ENCODE data around the gene ZNF581.
A peak's percentile ranks its signal among the peaks of the same experiment; 100 is the strongest.

ZNF581 gene

GRCh38 chr19:55648585-55649267, 5.3 kb downstream of the ZNF581 start:
- CTCF ChIA-PET, result interaction anchor here (0.7 to 2.1 kb wide), 7 partner anchors 10 to 1221 kb away, joined by 3 to 7 read pairs (median 4); partner anchors contain the start of gene ZNF784
- H3K36me3 ChIP-seq (ENCODE audit: control insufficient read depth in 2 of 2, insufficient read depth in 1 of 2, low read length in 2 of 2), result peaks cover 12 to 45% of the 10 kb centered on the region in 2 experiments; a peak in 2 of 3 replicates
- POLR2A ChIA-PET, result interaction anchor here (1.5 kb wide), 1 partner anchor 23 kb away, joined by 3 read pairs; no protein-coding TSS in a partner anchor
- TF ChIP-seq KLF7 (tag by site-specific recombination; IDR thresholded peaks at IDR 0.05; ENCODE audit: borderline replicate concordance) (0 out of 2 replicates have a peak, but pooled peaks have one; percentile 0), GLIS2 (tag by site-specific recombination; IDR thresholded peaks at IDR 0.05) (peak; percentile 22; the same call in 1 of the 2 replicates), MYNN (tag by site-specific recombination; IDR thresholded peaks at IDR 0.05; ENCODE audit: borderline replicate concordance) (no peak), ZNF645 (tag by site-specific recombination; IDR thresholded peaks at IDR 0.05) (no peak), TSHZ1 (tag by site-specific recombination; IDR thresholded peaks at IDR 0.05; ENCODE audit: borderline replicate concordance) (no peak), ZNF843 (tag by site-specific recombination; IDR thresholded peaks at IDR 0.05) (0 out of 2 replicates have a peak, but pooled peaks have one; percentile 7), ZBTB17 (tag by site-specific recombination; IDR thresholded peaks at IDR 0.05) (no peak), FEZF1 (tag by site-specific recombination; IDR thresholded peaks at IDR 0.05) (0 out of 2 replicates have a peak, but pooled peaks have one; percentile 2)
- H3K4me1 ChIP-seq (ENCODE audit: control insufficient read depth, insufficient read depth, low read length), result peaks cover 12% of the 10 kb centered on the region
- H3K4me3 ChIP-seq (ENCODE audit: low read depth, low read length), result peak overlapping the region; percentile 96
- peak overlapping the region; percentile 93 for H3K27ac ChIP-seq (ENCODE audit: extremely low read depth, low read depth, low read length)
- H3K9me3 ChIP-seq (ENCODE audit: control insufficient read depth, insufficient read depth, low read depth, low read length), result no peaks in the 10 kb centered on the region

GRCh38 chr19:55649268-55650125, 6.0 kb downstream of the ZNF581 start:
- peak; percentile 14; the same call in 1 of the 2 replicates for TF ChIP-seq PATZ1 (tag by site-specific recombination; IDR thresholded peaks at IDR 0.05)
- TF ChIP-seq ZFP41 (tag by site-specific recombination; IDR thresholded peaks at IDR 0.05; ENCODE audit: borderline replicate concordance), result no peak
- peak; percentile 60; the same call in 1 of the 2 replicates for TF ChIP-seq KLF1 (tag by site-specific recombination; IDR thresholded peaks at IDR 0.05)
- TF ChIP-seq ZNF23 (tag by site-specific recombination; IDR thresholded peaks at IDR 0.05; ENCODE audit: borderline replicate concordance), result no peak
- ChIA-PET CTCF (interaction anchor here (0.6 to 1.7 kb wide), 7 partner anchors 13 to 506 kb away, joined by 3 to 7 read pairs (median 3); partner anchors contain the start of gene ZNF784), POLR2A (interaction anchor here (1.5 kb wide), 1 partner anchor 22 kb away, joined by 3 read pairs; no protein-coding TSS in a partner anchor)
- Histone ChIP-seq H3K27ac (ENCODE audit: extremely low read depth, low read depth, low read length) (peak overlapping the region; percentile 93), H3K36me3 (ENCODE audit: control insufficient read depth in 2 of 2, insufficient read depth in 1 of 2, low read length in 2 of 2) (peaks cover 10 to 44% of the 10 kb centered on the region in 2 experiments; a peak in 2 of 3 replicates), H3K4me1 (ENCODE audit: control insufficient read depth, insufficient read depth, low read length) (peaks cover 9% of the 10 kb centered on the region), H3K9me3 (ENCODE audit: control insufficient read depth, insufficient read depth, low read depth, low read length) (no peaks in the 10 kb centered on the region), H3K4me3 (ENCODE audit: low read depth, low read length) (no peak overlapping the region; the same call in 1 of the 2 replicates)
